Activated T-cell treated with anti-CD3 and anti-CD28 coated beads, Interleukin-2, amount 50 U/mL, for 24 hours (primary cell): ENCODE measurements around the gene SORBS2.
"Not testable (repeated sequence)": the region's sequence is repeated elsewhere in the genome, so short reads cannot be mapped to it uniquely, and the experiment has no call there.

Experiments
- DNase-seq: peaks from one replicate; pipeline ENCODE4 v3.0.0-alpha.2; 2020
- H3K27ac Mint-ChIP-seq: 2 replicates; pipeline ENCODE4 v1.8.0; 2020; ENCODE audit warnings: mild to moderate bottlenecking, mixed read lengths
- H3K27me3 Mint-ChIP-seq: 2 replicates; pipeline ENCODE4 v1.8.0; 2020; ENCODE audit warnings: mixed read lengths
- H3K36me3 Mint-ChIP-seq: 2 replicates; pipeline ENCODE4 v1.8.0; 2020; ENCODE audit warnings: low read depth, mixed read lengths
- H3K4me1 Mint-ChIP-seq: 2 replicates; pipeline ENCODE4 v1.8.0; 2020; ENCODE audit warnings: low read depth, mixed read lengths
- H3K4me3 Mint-ChIP-seq: 2 replicates; pipeline ENCODE4 v1.8.0; 2020; ENCODE audit warnings: mild to moderate bottlenecking, moderate library complexity, mixed read lengths
- H3K9me3 Mint-ChIP-seq: 2 replicates; pipeline ENCODE4 v1.8.0; 2020; ENCODE audit warnings: mixed read lengths

SORBS2 gene

DNA sequence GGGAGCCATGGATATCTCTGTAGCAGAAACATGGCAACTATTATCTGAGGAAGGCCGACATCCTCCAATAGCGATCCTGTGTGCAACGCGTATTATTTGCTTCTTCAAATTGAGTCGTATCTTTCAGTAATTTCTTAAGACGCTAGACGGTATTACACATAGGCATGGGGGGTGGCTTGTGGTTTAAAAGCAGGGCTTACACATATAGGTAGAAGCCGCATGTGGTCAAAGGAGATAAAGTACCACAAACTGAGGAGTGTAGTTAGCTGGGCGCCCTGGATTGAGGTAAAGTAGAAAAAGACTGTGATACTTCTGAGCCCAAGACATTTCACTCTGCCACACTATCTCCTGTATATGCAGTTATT is 94.6 kb downstream of the SORBS2 start:
- Mint-ChIP-seq H3K27ac (no peak overlapping the region), H3K36me3 (no peaks in the 10 kb centered on the region), H3K27me3 (peaks cover 11% of the 10 kb centered on the region), H3K9me3 (no peaks in the 10 kb centered on the region), H3K4me1 (no peaks in the 10 kb centered on the region), H3K4me3 (no peak overlapping the region)
- no peak for DNase-seq

DNA sequence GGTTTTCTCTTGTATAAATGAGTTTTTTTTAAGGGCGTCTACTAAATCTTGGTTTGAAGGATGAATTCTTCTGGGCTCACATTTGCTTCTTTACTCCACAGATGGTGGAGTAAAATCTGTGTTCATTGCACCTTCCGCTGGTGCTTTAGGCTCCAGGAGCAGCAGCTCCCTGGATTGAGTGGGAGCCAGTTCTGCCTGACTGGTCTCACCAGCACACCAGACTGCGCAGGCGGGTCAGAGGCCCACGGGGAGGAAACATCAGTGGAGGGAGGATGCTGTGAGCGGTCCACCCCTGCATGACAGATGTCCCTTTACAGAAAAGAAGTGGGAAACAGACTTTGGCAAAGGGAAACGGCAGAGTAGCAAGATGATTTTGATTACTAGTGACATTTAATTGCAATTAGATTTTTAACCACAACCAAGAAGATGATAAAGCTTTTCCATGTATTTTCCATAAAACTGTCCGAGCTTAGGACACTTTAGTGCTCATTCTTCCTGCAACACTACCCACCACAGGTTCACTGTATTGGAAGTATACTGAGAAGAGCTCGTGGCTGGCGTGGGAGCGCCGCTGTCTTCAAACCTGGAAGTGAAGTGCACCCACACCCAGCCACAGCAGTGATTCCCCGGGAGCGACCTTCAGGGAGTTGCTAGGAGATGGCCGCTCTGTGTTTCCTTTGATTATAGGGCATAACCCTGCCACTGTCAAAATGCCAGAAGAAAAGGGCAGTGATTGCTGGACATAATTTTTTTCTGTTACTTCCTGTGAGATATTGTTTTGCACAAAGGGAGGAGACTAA is 95.2 kb downstream of the SORBS2 start:
- no peak overlapping the region for H3K27ac Mint-ChIP-seq

DNA sequence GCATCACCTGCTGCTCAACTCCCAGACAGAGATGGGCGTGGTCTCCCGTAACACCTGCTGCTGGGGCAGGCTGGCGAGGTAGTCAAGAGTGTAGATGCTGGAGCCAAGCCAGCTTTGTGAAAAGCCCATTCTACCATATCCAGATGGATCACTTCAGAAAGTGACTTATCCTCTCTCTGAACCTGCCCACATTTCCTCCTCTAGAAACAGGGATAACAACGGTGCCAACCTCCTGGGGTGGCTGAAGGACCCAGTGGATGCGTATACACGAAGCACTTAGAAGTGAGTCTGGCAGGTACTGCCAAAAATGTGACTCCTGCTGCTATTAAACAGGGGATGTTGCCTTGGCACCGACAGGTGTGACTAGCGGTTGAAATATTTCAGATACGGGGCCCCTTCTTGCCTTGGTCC is 95.8 kb downstream of the SORBS2 start:
- DNase-seq = no peak
- no peaks in the 10 kb centered on the region for H3K9me3 Mint-ChIP-seq
- H3K36me3 Mint-ChIP-seq = no peaks in the 10 kb centered on the region
- no peak overlapping the region for H3K27ac Mint-ChIP-seq
- no peaks in the 10 kb centered on the region for H3K4me1 Mint-ChIP-seq
- peaks cover 23% of the 10 kb centered on the region for H3K27me3 Mint-ChIP-seq
- H3K4me3 Mint-ChIP-seq = no peak overlapping the region

More for the DNA sequence above, 95.2 kb downstream of the SORBS2 start:
- DNase-seq = no peak
- Mint-ChIP-seq H3K9me3 (no peaks in the 10 kb centered on the region), H3K4me3 (no peak overlapping the region), H3K27me3 (peaks cover 17% of the 10 kb centered on the region), H3K36me3 (no peaks in the 10 kb centered on the region), H3K4me1 (no peaks in the 10 kb centered on the region)

DNA sequence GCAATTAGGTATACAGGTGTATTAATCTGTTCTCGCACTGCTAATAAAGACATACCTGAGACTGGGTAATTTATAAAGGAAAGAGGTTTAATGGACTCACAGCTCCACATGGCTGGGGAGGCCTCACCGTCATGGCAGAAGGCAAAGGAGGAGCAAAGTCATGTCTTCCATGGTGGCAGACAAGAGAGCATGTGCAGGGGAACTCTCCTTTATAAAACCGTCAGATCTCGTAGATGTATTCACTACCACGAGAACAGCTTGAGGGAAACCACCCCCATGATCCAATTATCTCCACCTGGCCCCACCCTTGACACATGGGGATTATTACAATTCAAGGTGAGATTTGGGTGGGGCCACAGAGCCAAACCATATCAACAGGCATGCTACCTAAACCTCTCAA is 97.5 kb downstream of the SORBS2 start:
- not testable (repeated sequence) for H3K27ac Mint-ChIP-seq, H3K9me3 Mint-ChIP-seq, H3K4me3 Mint-ChIP-seq

DNA sequence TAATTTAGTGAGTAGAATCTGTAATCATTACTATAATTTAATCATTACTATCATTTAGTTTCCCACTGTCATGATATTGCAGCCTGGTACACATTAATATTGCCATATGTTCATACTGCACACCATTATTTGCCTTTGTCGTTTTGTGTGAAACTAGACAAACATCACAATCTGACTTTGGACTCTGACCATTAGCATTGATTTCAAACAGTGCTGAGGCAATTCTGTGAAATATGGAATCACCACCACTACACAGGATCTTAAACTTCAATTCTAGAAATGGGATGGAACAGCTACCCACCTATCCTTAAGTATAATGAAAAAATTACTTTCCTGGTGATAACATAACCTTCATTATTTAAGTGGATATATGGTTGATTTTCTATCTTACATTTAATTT is 98.3 kb downstream of the SORBS2 start:
- Mint-ChIP-seq H3K36me3 (no peaks in the 10 kb centered on the region), H3K27ac (no peak overlapping the region), H3K4me1 (no peaks in the 10 kb centered on the region), H3K27me3 (peaks cover 29% of the 10 kb centered on the region), H3K9me3 (no peaks in the 10 kb centered on the region), H3K4me3 (no peak overlapping the region)
- no peak for DNase-seq

More for the DNA sequence above, 97.5 kb downstream of the SORBS2 start:
- H3K4me1 Mint-ChIP-seq, H3K36me3 Mint-ChIP-seq, DNase-seq: not testable (repeated sequence)
- H3K27me3 Mint-ChIP-seq = peaks cover 29% of the 10 kb centered on the region

DNA sequence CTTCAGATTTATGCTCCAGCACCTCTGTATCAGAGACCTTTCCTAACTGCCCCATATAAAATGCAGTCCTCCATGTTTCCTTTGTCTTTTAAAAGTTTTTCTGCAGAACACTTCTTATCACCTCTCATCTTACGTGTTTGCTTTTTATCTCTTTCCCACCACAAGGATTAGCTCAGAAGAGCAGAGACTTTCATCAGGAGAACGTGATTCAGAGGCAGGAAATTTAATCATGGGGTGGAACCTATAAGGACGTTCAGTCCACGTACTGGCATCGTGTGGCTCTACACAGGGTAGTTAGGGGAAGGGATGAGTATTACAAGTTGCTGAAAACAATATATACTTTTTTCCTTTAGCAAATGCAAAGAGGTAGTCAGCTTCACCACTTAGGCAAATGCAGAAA is 98.7 kb downstream of the SORBS2 start:
- DNase-seq = no peak
- no peak overlapping the region for H3K4me3 Mint-ChIP-seq
- no peaks in the 10 kb centered on the region for H3K36me3 Mint-ChIP-seq
- H3K27me3 Mint-ChIP-seq = peaks cover 29% of the 10 kb centered on the region
- no peak overlapping the region for H3K27ac Mint-ChIP-seq
- no peaks in the 10 kb centered on the region for H3K4me1 Mint-ChIP-seq
- no peaks in the 10 kb centered on the region for H3K9me3 Mint-ChIP-seq

DNA sequence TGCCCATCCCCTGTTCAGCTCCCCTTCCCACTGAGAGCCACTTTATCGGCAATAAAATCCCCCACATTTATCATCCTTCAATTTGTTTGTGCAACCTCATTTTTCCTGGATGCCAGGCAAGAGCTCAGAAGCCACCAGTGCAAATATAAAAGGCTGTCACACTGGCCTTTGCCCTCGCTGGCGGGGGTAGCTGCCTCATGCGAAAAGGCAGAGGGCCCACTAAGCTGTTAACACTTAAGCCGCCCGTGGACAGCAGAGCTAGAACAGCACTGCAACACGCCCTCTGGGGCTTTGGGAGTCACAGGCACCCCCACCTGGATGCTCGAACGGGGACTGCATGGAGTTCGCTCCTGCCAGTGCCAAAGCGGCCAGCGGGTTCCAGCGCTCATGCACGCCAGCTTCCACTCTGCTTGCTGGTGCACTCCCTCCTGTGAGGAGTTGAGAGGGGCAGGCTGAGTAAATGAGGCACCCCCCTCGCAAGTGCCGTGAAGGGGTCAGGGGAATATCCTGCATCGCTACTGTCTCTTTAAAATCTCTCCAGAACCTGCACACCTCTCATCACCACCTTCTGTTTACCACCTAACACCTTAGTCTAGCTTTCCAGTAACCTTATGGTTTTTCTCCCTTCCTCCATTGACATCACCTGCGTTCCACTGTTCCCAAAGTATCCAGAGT is 99.5 kb downstream of the SORBS2 start:
- peaks cover 32% of the 10 kb centered on the region for H3K27me3 Mint-ChIP-seq
- H3K4me1 Mint-ChIP-seq = no peaks in the 10 kb centered on the region
- DNase-seq = no peak
- H3K36me3 Mint-ChIP-seq = no peaks in the 10 kb centered on the region
- no peak overlapping the region for H3K27ac Mint-ChIP-seq
- H3K9me3 Mint-ChIP-seq = no peaks in the 10 kb centered on the region
- H3K4me3 Mint-ChIP-seq = no peak overlapping the region

DNA sequence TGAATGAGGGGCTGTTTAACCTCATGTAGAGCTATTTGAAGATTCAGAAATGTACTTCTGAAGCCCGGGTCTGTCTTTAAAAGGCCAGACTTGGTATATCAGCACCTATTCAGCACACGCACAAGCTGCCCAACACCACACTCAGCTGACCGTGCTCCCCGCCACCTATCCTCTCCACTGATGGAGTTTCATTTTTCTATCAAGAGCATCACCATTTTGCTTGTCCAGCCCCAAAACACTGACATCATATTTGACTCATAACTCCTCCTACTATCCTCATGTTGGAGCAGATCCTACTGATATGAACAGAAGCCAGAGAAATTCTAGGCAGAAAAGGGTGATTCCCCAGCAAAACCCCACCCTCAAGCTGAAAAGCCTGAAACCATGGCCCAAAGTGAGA is 100.3 kb downstream of the SORBS2 start:
- Mint-ChIP-seq H3K27me3 (peaks cover 32% of the 10 kb centered on the region), H3K4me3 (no peak overlapping the region), H3K27ac (no peak overlapping the region), H3K9me3 (no peaks in the 10 kb centered on the region), H3K36me3 (no peaks in the 10 kb centered on the region), H3K4me1 (no peaks in the 10 kb centered on the region)
- DNase-seq = no peak

DNA sequence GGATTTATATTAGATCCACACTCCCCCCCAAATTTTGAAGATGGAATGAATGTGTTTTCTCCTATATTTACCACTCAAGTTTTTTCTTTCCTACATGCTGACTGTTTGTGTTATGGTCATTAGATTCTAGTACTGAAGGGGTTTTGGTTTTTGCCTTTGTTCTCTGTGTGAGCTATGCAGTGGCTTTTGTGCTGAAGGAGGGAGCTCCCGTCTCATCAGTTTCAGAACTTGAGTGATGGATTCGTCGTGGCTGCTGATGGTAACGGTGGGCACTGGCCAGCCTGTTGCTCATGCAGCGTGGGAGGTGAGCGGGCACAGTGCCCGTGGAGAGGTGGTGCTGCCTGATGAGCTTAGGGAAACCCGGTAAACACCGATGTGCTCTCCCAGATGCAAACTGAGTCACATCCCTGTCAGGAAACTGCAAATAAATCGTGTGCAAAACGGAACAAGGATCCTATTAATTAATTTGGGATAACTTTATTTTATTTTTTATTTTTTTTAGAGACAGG is 101.5 kb downstream of the SORBS2 start:
- H3K36me3 Mint-ChIP-seq = no peaks in the 10 kb centered on the region
- no peaks in the 10 kb centered on the region for H3K4me1 Mint-ChIP-seq
- H3K27ac Mint-ChIP-seq = no peak overlapping the region
- H3K27me3 Mint-ChIP-seq = peaks cover 35% of the 10 kb centered on the region
- DNase-seq = no peak
- H3K9me3 Mint-ChIP-seq = peaks cover 3% of the 10 kb centered on the region
- no peak overlapping the region for H3K4me3 Mint-ChIP-seq

DNA sequence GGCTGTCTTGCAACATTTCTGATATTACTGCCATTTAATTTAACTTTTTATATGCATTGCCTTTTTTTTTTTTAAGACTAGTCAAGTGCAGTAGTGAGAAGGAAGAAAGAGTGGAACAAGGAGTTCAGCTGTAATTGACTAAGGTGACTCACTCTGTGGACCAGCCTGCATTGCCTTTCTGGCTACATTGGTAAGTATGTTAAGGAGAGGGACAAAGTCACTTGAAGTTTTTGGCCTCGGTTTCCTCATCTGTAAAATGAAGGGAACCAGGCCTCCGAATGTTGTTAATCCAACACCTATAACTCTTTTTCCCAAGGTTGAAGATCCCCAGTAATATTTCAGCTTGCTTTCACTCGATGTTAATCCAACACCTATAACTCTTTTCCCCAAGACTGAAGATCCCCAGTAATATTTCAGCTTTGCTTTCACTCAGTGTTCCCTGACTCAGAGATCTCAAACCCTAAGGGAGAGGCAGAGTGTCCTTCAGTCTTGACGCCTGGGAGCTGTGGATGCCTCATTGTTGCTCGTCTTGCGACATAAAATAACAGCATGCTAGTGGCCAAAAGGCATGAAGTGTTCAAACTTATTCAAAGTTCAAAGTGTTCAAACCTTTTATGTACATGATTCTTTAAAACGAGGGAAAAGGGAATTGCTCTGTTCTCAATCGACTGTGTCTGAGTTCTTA is 102.0 kb downstream of the SORBS2 start:
- Mint-ChIP-seq H3K27me3 (peaks cover 35% of the 10 kb centered on the region), H3K4me3 (no peak overlapping the region), H3K4me1 (no peaks in the 10 kb centered on the region), H3K9me3 (peaks cover 3% of the 10 kb centered on the region), H3K36me3 (no peaks in the 10 kb centered on the region), H3K27ac (no peak overlapping the region)
- DNase-seq = no peak

DNA sequence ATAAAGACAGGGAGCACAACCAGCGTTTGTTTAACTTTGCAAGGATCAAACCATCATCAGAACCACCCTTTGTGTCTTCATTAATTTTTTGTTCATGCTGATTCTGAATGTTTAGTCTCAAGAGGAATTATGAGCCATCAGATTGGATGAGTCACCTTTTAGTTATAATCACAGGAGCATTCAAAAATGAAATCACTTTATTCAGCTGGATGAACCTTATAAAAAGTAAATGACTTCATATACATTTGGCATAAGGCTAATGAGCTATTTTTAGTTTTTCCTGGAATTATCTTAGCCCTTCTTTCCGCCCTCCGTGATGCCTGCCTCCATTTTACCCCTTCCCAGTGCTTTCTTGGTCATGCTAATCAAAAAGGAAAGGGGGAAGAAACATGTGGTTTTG is 103.6 kb downstream of the SORBS2 start:
- no peak overlapping the region for H3K27ac Mint-ChIP-seq
- no peaks in the 10 kb centered on the region for H3K4me1 Mint-ChIP-seq
- H3K9me3 Mint-ChIP-seq = peaks cover 3% of the 10 kb centered on the region
- H3K27me3 Mint-ChIP-seq = peaks cover 36% of the 10 kb centered on the region
- H3K4me3 Mint-ChIP-seq = no peak overlapping the region
- no peak for DNase-seq
- no peaks in the 10 kb centered on the region for H3K36me3 Mint-ChIP-seq

DNA sequence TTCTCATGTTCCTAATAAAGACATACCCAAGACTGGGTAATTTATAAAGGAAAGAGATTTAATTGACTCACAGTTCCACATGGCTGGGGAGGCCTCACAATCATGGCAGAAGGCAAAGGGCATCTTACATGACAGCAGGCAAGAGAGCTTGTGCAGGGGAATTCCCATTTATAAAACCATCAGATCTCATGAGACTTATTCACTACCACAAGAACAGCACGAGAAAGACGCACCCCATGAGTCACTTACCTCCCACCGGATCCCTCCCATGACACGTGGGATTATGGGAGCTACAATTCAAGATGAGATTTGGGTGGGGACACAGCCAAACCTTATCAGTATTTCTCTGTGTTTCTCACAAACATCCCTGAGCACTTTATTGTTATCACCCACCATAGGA is 104.4 kb downstream of the SORBS2 start:
- not testable (repeated sequence) for H3K4me3 Mint-ChIP-seq, H3K27ac Mint-ChIP-seq, H3K9me3 Mint-ChIP-seq, DNase-seq, H3K4me1 Mint-ChIP-seq, H3K36me3 Mint-ChIP-seq
- peaks cover 29% of the 10 kb centered on the region for H3K27me3 Mint-ChIP-seq

DNA sequence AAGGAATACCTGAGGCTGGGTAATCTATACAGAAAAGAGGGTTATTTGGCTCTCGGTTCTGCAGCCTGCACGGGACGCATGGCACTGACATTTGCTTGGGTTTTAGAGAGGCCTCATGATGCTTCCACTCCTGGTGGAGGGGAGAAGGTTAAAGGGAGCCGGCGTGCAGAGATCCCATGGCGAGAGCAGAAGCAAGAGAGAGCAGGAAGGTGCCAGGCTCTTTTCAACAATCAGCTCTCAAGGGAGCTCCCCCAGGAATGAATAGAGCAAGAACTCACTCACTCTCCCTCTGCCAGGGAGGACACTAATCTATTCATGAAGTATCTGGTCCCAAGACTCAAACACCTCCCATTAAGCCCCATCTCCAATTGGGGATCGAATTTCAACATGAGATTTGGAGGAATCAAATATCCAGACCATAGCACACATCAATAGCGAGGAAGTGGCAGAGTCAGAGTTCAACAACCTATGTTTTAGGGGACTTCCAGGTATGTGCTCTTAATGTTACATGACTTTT is 109.8 kb downstream of the SORBS2 start:
- Mint-ChIP-seq H3K36me3 (no peaks in the 10 kb centered on the region), H3K4me1 (no peaks in the 10 kb centered on the region), H3K9me3 (peaks cover 3% of the 10 kb centered on the region), H3K4me3 (no peak overlapping the region), H3K27ac (no peak overlapping the region), H3K27me3 (peaks cover 8% of the 10 kb centered on the region)
- no peak for DNase-seq

DNA sequence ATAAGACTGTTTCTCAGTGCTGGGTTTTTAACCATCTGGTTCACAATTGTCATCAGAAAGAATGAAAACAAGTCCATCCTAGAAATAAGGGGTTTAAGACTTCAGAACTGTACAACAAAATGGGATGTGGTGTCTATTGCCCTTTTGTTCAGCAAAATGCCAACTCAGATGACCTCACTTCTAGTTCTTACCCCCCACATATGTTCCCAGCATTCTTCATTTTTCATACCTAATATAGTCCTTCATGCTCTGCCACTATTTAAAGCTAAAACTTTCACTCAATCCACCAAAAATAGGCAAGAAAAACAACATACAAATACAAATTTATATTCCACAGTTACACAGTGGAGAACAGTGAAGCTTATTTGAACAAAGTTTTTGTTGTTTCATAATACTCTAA is 111.4 kb downstream of the SORBS2 start:
- DNase-seq = no peak
- H3K4me1 Mint-ChIP-seq = no peaks in the 10 kb centered on the region

DNA sequence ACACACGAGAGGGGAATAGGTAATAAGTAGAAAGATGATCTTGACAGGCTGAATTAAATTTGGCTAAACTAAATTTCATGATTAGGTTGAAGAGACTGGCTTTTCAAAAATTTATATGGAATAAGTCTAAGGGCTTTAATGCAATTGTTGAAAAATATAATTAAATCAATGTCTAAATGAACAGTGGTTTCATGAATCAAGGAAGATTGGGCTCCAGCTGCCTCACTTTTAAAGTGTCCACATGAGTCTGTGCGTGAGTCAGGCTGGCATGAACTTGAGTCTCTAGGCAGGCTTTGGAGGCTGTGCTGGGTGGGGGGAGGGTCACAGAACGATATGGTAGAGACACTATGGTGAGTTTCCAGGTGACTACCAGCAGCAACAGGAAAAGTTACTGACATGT is 111.9 kb downstream of the SORBS2 start:
- H3K36me3 Mint-ChIP-seq = no peaks in the 10 kb centered on the region
- DNase-seq = no peak
- no peak overlapping the region for H3K27ac Mint-ChIP-seq
- no peaks in the 10 kb centered on the region for H3K9me3 Mint-ChIP-seq
- peaks cover 5% of the 10 kb centered on the region for H3K27me3 Mint-ChIP-seq
- no peaks in the 10 kb centered on the region for H3K4me1 Mint-ChIP-seq
- no peak overlapping the region for H3K4me3 Mint-ChIP-seq

More for the DNA sequence above, 111.4 kb downstream of the SORBS2 start:
- Mint-ChIP-seq H3K4me3 (no peak overlapping the region), H3K36me3 (no peaks in the 10 kb centered on the region), H3K9me3 (peaks cover 1% of the 10 kb centered on the region), H3K27me3 (peaks cover 6% of the 10 kb centered on the region), H3K27ac (no peak overlapping the region)
